Activated CD8-positive, alpha-beta memory T cell treated with anti-CD3 and anti-CD28 coated beads, Interleukin-2, amount 50 U/mL, for 4 hours (primary cell): Measurements from ENCODE around the gene CLPX.
"Not testable (repeated sequence)": the region's sequence is repeated elsewhere in the genome, so short reads cannot be mapped to it uniquely, and the experiment has no call there.

Experiments used
- DNase-seq: peaks from one replicate; pipeline ENCODE4 v3.0.0-alpha.2; 2020

CLPX gene

GRCh38 chr15:65165875-65166274, 19.3 kb downstream of the CLPX start:
- DNase-seq, result no peak

GRCh38 chr15:65164139-65164538, 21.0 kb downstream of the CLPX start:
- no peak for DNase-seq

GRCh38 chr15:65163041-65163440, 22.1 kb downstream of the CLPX start:
- no peak for DNase-seq

GRCh38 chr15:65156692-65157091, 28.4 kb downstream of the CLPX start:
- no peak for DNase-seq

GRCh38 chr15:65154720-65155119, 30.4 kb downstream of the CLPX start:
- DNase-seq, result no peak

- no peak for DNase-seq
These were observed 37.2 kb downstream of the CLPX start for GRCh38 chr15:65147902-65148301.

DNA sequence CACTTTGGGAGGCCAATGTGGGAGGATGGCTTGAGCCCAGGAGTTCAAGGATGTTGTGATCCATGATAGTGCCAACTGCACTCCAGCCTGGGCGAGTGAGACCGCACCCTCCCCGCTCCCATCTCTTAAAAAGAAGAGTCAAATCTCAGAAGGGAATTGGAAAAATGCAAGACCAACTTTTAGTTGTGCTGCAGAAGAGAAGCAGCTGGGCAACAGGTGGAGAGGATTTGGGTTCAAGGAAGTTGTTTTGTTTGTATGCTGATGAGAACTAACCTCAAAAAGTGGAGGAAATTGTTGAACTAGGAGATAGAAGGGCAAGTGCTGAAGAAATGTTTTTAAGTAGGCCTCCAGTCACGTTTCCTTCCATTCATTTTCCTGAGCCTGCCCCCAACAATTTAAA, 38.7 kb downstream of the CLPX start:
- no peak for DNase-seq

DNA sequence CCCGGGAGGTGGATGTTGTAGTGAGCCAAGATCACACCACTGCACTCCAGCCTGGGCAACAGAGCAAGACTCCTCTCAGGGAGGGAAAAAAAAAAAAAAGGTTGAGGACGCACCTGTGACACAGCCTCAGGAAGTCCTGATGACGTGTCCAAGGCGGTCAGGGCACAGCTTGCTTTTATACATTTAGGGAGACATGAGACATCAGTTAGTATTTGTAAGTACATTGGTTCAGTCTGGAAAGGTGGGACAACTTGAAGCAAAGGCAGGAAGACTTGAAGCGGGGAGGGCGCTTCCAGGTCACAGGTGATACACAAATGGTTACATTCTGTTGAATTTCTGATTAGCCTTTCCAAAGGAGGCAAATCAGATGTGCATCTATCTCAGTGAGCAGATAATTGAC, 46.5 kb downstream of the CLPX start:
- not testable (repeated sequence) for DNase-seq

- DNase-seq, result not testable (repeated sequence)
These were observed 47.2 kb downstream of the CLPX start for GRCh38 chr15:65137893-65138292.

- DNase-seq, result not testable (repeated sequence)
These were observed 48.1 kb downstream of the CLPX start for GRCh38 chr15:65137089-65137488.

DNA sequence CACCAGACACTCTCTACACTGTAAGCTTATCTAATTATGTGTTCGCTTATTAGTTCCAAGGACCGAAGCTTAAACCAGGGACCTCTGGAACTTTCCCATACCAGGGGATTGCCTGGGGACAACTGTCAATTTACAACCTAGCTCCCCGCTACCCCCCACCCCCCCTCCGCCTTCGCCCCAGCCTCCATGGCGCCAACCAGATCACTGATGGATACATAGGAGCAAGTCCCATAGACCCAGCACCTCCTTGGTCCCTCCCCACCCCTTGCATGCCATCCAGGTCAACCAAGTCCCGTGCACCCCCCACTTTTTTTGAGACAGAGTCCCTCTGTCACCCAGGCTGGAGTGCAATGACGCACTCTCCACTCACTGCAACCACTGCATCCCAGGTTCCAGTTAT, 50.6 kb downstream of the CLPX start:
- DNase-seq, result no peak

- DNase-seq, result peak; percentile 82
These were observed 51.5 kb downstream of the CLPX start, which contains the start of gene PDCD7 for GRCh38 chr15:65133548-65134200. Gene PDCD7 (minus strand): TSS chr15:65133808. CDS start chr15:65133781, 27 bp downstream.

DNA sequence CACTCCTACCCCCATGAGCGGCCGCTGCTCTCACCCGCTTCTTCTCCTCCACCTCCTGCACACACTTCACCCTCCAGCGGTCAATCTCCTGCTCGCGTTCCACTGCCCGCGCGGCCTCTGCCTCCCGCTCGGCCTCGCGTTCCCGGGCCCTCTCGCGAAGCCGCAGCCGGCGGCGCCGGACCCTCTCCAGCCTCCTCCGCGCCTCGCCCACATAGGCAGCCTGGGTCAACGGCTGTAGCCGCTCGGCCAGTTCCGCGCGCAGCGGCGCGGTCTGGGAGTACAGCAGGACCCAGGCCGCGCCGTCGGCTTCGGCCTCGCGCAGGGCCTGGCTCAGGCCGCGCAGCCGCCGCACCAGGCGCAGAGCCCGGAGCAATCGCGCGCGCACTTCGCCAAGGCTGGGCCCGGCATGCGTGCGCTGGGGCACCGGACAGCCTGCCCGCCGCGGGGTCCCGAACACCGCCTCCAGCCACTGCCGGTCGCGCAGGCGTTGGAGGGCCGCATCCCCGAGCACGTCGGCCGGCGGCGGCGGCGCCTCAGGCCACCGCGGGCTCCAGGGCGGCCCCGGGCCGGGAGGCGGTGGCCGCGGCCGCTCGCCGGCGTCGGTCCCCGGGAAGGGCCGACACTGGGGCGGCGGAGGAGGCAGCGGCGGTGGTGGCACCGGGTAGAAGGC, 52.1 kb downstream of the CLPX start:
- DNase-seq, result peak; percentile 20

- DNase-seq, result no peak
These were observed 54.2 kb downstream of the CLPX start for GRCh38 chr15:65130941-65131340.

GRCh38 chr15:65115542-65115941, 69.6 kb downstream of the CLPX start:
- DNase-seq, result no peak

GRCh38 chr15:65115086-65115485, 70.1 kb downstream of the CLPX start, which contains the start of gene UBAP1L:
Gene UBAP1L (minus strand): TSS chr15:65115200. CDS start chr15:65106215, 8,985 bp downstream.
- DNase-seq, result no peak

DNA sequence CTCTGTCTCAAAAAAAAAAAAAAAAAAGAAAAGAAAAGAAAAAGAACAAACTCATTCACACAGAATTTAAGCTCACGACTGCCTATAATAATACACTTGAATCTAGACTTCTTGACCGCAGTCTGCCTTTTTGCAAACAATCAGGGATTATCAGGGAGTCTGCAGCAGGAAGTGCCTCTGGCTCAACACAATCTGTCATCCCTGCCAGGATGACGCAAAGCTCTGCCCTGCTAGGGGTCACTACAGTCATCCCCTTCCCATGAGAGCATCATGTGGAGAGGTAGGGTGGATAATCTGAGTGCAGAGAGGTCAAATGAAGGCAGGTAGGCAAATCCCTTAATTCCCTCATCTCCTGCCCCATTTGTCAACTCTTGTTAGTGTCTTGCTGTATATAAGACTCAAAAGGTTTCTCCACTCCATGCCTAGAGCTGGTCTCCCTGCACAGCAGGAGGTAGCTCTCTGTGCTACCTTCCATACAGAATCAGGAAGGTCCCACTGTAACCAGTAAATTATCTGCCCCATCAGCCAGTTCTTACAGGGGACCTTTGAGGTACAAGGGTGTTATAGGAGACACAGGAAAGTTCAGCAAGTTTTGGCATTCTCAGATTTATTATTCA, 74.4 kb downstream of the CLPX start:
- DNase-seq, result no peak

DNA sequence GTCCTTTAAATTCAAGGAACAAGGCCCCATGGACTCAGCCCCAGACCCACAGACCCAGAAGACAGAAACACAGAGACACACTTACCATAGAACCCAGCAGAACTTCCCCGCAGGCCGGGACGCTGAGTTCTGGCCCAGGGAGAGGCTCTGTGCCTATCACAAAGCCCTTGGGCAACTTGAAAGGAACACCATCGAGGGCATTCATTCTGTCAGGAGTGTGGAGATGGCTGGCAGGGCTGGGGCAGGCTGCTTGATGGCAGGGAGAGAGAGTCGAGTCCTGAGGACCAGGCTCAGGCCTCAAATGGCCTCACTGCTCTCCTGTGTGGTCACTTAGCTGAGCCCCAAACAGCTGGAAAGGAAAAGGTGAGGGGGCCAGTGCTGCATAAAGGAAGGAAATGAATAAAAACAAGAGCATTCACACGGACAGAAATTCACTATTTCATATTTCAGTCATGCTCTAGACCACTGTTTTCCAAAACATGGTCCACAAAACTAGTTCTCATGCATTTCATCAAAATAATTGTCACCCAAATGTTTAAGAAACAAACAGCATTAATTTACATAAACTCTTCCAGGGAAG, 79.0 kb downstream of the CLPX start:
- DNase-seq, result no peak

GRCh38 chr15:65105038-65105437, 80.1 kb downstream of the CLPX start:
- no peak for DNase-seq

DNA sequence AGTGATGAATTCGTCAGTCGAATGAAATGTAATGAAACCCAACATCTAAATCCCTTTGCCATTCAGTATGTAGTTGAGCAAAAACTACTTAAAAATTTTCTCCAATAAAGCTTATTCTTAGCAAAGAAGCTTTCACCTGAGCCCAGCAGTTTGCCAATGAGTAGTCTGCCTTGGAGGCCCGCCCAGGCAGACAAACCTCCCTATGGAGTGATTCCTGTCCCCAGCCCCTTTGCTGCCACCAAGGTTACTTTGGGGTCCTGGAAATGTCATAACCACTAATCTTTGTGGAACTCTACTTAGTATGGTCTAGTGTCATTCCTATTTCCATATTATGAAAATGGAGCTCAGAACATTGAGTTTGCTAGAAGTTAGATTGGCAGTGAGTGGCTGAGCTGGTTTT, 82.2 kb downstream of the CLPX start:
- no peak for DNase-seq

DNA sequence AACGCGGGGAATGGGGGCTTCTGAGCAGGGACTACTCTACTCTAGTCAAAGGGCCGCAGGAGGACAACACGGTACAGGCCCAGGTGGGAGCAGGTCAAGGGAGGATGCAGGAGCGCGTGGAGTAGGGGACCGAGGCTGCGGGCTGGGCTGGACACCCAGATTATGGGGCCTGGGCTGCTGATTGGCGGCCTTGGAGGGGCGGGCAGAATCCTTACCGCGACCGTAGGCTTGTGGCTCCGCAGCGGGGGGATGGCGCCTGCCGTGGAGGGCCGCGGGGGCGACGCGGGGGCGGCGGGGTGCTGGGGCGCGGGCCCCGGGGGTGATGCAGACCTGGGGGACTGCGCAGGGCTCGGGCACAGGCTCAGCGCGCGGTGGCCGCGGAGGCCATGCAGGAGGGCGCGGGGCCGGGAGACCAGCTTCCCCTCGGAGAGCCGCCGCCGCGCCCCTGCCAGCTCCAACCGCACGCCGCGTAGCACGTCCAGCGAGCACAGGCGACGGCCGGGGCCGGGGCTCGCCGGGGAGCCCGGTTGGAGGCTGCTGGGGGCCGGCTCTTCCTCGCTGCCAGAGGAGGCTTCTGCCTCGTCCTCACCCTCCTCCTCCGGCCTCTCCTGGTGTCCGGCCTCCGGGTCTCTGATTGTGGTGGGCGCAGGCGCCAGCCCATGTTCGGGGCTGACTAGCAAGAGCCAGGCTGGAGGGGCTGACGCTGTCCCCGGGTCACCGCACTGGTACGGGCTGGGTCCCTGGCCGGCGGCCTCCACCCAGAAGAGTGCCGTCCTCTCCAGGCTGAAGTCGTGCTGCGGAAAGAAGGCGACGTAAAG, 83.0 kb downstream of the CLPX start:
- DNase-seq, result no peak

- peak; percentile 50 for DNase-seq
These were observed 83.7 kb downstream of the CLPX start for GRCh38 chr15:65101411-65101890.

- no peak for DNase-seq
These were observed 84.7 kb downstream of the CLPX start for GRCh38 chr15:65100442-65100841.
